DOHH2 (cell line): ENCODE measurements around the gene PRX.
"Not testable (repeated sequence)": the region's sequence is repeated elsewhere in the genome, so short reads cannot be mapped to it uniquely, and the experiment has no call there.

ENCODE experiments used
- H3F3A ChIP-seq: fragments of 200-600 bp; sonication (generic), shearing (Covaris generic); 2 replicates; pipeline ENCODE4 v1.6.0; 2016; ENCODE audit warnings: antibody characterized with exemption, mild to moderate bottlenecking; ENCODE audit not compliant: control insufficient read depth, insufficient read depth
- H3K27ac ChIP-seq: fragments of 200-600 bp; sonication (generic); 2 replicates; pipeline ENCODE4 v1.5.1; 2014; ENCODE audit warnings: low read depth, mild to moderate bottlenecking, low read length, moderate library complexity
- H3K27me3 ChIP-seq: fragments of 200-600 bp; sonication (generic); 2 replicates; pipeline ENCODE4 v1.6.1; 2014; ENCODE audit warnings: mild to moderate bottlenecking, low read length, mixed read lengths; ENCODE audit not compliant: control insufficient read depth
- H3K36me3 ChIP-seq: fragments of 200-600 bp; sonication (generic); 2 replicates; pipeline ENCODE4 v1.6.1; 2014; ENCODE audit warnings: mild to moderate bottlenecking, low read length, moderate library complexity, mixed read lengths; ENCODE audit not compliant: control insufficient read depth
- H3K4me1 ChIP-seq: fragments of 200-600 bp; sonication (generic); 2 replicates; pipeline ENCODE4 v1.6.1; 2014; ENCODE audit warnings: mild to moderate bottlenecking, low read length, mixed read lengths; ENCODE audit not compliant: control insufficient read depth
- H3K4me2 ChIP-seq: fragments of 200-600 bp; sonication (generic); 2 replicates; pipeline ENCODE4 v1.6.0; 2014; ENCODE audit warnings: mild to moderate bottlenecking, low read length, moderate library complexity
- H3K4me3 ChIP-seq: fragments of 200-600 bp; sonication (generic); 2 replicates; pipeline ENCODE4 v1.5.1; 2014; ENCODE audit warnings: mild to moderate bottlenecking, low read length, mixed read lengths
- H3K79me2 ChIP-seq: fragments of 200-600 bp; sonication (generic); 2 replicates; pipeline ENCODE4 v1.6.1; 2014; ENCODE audit warnings: mild to moderate bottlenecking, low read length, mixed read lengths; ENCODE audit not compliant: control insufficient read depth
- H3K9me2 ChIP-seq: fragments of 200-600 bp; sonication (generic); replicated peaks from 2 replicates; pipeline ENCODE4 v1.6.1; 2014; ENCODE audit warnings: mild to moderate bottlenecking, low read length, mixed read lengths; ENCODE audit not compliant: control insufficient read depth
- H3K9me3 ChIP-seq: fragments of 200-600 bp; sonication (generic); 2 replicates; pipeline ENCODE4 v1.6.1; 2014; ENCODE audit warnings: antibody characterized with exemption, low read length, mixed read lengths; ENCODE audit not compliant: control insufficient read depth, insufficient read depth
- H4K20me1 ChIP-seq: fragments of 200-600 bp; sonication (generic); 2 replicates; pipeline ENCODE4 v1.6.0; 2014; ENCODE audit warnings: low read depth, mild to moderate bottlenecking, antibody characterized with exemption, low read length, moderate library complexity; ENCODE audit not compliant: control insufficient read depth, insufficient read depth
- EZH2phosphoT487 ChIP-seq: fragments of 200-600 bp; sonication (generic); IDR thresholded peaks from 2 replicates; pipeline ENCODE4 v1.6.1; 2017; ENCODE audit warnings: borderline replicate concordance, mild to moderate bottlenecking, antibody characterized with exemption, low read length, moderate library complexity, mixed read lengths
- TF ChIP-seq, protein P1 (sequence below): fragments of 200-600 bp; sonication (generic); IDR thresholded peaks from one replicate; pipeline ENCODE4 v1.5.1; 2014; ENCODE audit warnings: antibody characterized with exemption, mild to moderate bottlenecking, low read depth, low read length; ENCODE audit not compliant: poor library complexity, severe bottlenecking

The PRX gene

DNA sequence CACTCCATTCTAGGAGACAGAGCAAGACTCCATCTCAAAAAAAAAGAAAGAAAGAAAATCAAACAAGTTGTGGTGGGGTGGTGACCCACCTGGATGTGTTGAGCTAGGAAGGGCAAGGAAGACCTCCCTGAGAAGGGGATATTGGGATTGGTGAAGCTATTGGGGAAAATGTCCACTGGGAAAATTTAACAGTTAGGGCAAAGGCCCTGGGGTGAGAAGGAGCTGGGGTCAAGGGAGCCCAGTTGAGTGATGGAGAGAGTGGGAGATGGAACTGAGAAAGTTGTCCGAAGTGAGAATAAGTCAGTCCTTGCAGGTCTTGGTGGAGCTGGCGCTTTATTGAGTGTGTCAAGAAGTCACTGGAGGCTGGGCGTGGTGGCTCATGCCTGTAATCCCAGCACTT is 25.1 kb upstream of the PRX start:
- no peak overlapping the region for H3K4me2 ChIP-seq
- H3F3A ChIP-seq, result peaks cover 8% of the 10 kb centered on the region
- no peaks in the 10 kb centered on the region; the same call in 1 of the 2 replicates for H3K27me3 ChIP-seq
- no peak overlapping the region for H3K27ac ChIP-seq
- H3K36me3 ChIP-seq, result peaks cover 26% of the 10 kb centered on the region
- H3K4me1 ChIP-seq, result peaks cover 45% of the 10 kb centered on the region
- TF ChIP-seq, protein P1, sequence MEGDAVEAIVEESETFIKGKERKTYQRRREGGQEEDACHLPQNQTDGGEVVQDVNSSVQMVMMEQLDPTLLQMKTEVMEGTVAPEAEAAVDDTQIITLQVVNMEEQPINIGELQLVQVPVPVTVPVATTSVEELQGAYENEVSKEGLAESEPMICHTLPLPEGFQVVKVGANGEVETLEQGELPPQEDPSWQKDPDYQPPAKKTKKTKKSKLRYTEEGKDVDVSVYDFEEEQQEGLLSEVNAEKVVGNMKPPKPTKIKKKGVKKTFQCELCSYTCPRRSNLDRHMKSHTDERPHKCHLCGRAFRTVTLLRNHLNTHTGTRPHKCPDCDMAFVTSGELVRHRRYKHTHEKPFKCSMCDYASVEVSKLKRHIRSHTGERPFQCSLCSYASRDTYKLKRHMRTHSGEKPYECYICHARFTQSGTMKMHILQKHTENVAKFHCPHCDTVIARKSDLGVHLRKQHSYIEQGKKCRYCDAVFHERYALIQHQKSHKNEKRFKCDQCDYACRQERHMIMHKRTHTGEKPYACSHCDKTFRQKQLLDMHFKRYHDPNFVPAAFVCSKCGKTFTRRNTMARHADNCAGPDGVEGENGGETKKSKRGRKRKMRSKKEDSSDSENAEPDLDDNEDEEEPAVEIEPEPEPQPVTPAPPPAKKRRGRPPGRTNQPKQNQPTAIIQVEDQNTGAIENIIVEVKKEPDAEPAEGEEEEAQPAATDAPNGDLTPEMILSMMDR, result no peak
- TF ChIP-seq EZH2phosphoT487, result no peak
- H3K9me3 ChIP-seq, result no peaks in the 10 kb centered on the region
- no peaks in the 10 kb centered on the region for H3K9me2 ChIP-seq
- peaks cover 28% of the 10 kb centered on the region for H3K79me2 ChIP-seq
- H4K20me1 ChIP-seq, result no peaks in the 10 kb centered on the region
- H3K4me3 ChIP-seq, result no peak overlapping the region

DNA sequence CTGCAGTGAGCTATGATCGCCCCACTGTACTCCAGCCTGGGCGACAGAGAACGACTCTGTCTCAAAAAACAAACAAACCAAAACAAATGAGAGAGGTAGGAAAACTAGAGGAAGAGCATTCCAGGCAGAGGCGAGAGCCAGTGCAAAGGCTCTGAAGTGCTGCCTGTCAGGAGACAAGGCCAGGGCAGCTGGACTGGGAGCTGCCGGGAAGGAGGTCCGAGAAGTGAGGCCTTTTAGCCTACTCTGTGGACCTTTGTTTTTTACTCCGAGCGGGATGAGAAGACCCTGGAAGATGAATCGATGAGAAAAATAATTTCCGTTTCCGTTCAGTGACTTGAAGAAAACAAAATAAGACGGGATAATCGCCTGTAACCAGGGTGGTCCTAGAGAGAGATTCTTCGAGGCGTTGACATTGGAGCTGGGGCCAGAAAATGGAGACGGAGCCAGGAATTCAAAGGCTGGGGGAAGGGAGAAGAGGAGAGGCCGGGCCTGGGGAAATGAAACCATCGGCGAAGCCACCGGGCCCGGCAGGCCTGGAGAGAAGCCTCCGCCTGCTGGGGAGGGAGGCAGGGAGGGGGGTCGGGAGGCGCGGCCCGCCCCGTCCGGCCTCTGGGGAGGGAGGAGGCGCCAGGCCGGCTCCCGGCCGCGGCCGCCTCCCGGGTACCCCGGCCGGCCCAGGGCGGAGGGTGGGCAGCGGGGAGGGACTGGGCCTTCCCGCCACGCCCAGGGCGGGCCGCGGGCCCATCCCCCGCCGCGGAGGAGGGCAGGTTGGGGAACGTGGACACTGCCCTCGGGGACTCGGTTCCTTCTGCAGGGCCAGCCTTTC is 20.4 kb upstream of the PRX start:
- Histone ChIP-seq H3K9me2 (no peaks in the 10 kb centered on the region), H3F3A (peaks cover 11% of the 10 kb centered on the region), H4K20me1 (no peaks in the 10 kb centered on the region), H3K27ac (peak overlapping the region; percentile 88), H3K4me3 (peak overlapping the region; percentile 77), H3K4me2 (peak overlapping the region; percentile 93), H3K9me3 (no peaks in the 10 kb centered on the region), H3K36me3 (no peaks in the 10 kb centered on the region), H3K4me1 (peaks cover 35% of the 10 kb centered on the region), H3K79me2 (no peaks in the 10 kb centered on the region), H3K27me3 (no peaks in the 10 kb centered on the region; the same call in 1 of the 2 replicates)
- TF ChIP-seq, protein P1, result no peak
- no peak for TF ChIP-seq EZH2phosphoT487

DNA sequence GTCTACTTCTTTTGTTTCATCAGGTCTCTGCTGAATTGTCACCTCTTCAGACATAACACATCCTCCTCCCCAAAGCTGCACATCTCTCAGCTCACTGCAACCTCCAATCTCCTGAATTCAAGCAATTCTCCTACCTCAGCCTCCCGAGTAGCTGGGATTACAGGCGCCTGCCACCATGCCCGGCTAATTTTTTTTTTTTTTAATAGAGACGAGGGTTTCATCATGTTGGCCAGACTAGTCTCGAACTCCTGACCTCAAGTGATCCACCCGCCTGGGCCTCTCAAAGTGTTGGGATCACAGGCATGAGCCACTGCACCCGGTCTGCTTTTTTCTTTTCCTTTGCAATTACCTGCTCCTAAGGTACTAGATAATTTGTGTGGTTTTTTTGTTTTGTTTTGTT is 19.6 kb upstream of the PRX start:
- H3K27ac ChIP-seq, H3K36me3 ChIP-seq, H3K4me3 ChIP-seq, H3K79me2 ChIP-seq, H3K27me3 ChIP-seq, H3K9me2 ChIP-seq, H3K9me3 ChIP-seq, H4K20me1 ChIP-seq: not testable (repeated sequence)
- Histone ChIP-seq H3K4me2 (peak overlapping the region; percentile 93; the same call in 1 of the 2 replicates), H3F3A (peaks cover 11% of the 10 kb centered on the region), H3K4me1 (peaks cover 35% of the 10 kb centered on the region)

DNA sequence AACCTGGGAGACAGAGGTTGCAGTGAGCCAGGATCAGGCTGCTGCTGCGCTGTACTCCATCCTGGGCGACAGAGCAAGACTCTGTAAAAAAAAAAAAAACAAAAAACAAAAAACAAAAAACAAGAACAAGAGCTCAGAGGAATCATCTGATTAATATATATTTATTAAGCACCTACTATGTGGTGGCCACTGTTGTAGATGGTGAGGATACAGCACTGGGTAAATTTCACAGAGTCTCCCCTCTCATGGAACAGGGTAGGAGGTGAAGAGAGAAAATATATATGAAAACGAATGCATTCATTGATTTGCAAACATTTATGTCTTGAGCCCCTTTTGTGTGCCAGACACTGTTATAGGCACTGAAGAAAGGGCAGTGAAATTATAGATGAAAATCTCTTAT is 18.5 kb upstream of the PRX start:
- H3K4me2 ChIP-seq, result no peak overlapping the region
- peaks cover 42% of the 10 kb centered on the region for H3K4me1 ChIP-seq
- no peaks in the 10 kb centered on the region for H3K36me3 ChIP-seq
- H3F3A ChIP-seq, result peaks cover 11% of the 10 kb centered on the region
- no peak overlapping the region for H3K4me3 ChIP-seq
- no peak overlapping the region for H3K27ac ChIP-seq
- H3K9me3 ChIP-seq, result no peaks in the 10 kb centered on the region
- no peaks in the 10 kb centered on the region for H3K79me2 ChIP-seq
- no peaks in the 10 kb centered on the region for H4K20me1 ChIP-seq
- no peaks in the 10 kb centered on the region; the same call in 1 of the 2 replicates for H3K27me3 ChIP-seq
- TF ChIP-seq, protein P1, result no peak
- no peak for TF ChIP-seq EZH2phosphoT487
- H3K9me2 ChIP-seq, result no peaks in the 10 kb centered on the region

DNA sequence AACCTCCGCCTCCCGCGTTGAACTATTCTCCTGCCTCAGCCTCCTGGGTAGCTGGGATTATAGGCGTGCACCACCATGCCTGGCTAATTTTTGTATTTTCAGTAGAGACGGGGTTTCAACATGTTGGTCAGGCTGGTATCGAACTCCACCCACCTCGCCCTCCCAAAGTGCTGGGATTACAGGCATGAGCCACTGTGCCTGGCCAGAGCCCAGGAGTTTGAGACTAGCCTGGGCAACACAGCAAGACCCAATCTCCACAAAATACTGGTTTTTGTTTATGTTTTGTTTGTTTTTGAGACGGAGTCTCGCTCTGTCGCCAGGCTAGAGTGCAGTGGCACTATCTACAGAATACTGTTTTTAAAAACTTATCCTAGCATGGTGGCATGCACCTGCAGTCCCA is 17.1 kb upstream of the PRX start:
- not testable (repeated sequence) for H3K4me3 ChIP-seq

More for the DNA sequence above, 17.1 kb upstream of the PRX start:
- H3K9me3 ChIP-seq, H4K20me1 ChIP-seq, H3K4me2 ChIP-seq, H3F3A ChIP-seq, H3K9me2 ChIP-seq, H3K27me3 ChIP-seq, H3K79me2 ChIP-seq, H3K36me3 ChIP-seq, H3K27ac ChIP-seq: not testable (repeated sequence)
- peaks cover 35% of the 10 kb centered on the region for H3K4me1 ChIP-seq
